ENCODE data around the gene PAQR5. TPM values are rescaled to one million over a fixed set of nuclear protein-coding genes. Genes with fewer than 3 reads are reported as not detected.

Gene PAQR5
- total and polyA plus RNA-seq, 10 donors: 0.03 to 0.58 (median 0.27) TPM; not detected in 5

DNA sequence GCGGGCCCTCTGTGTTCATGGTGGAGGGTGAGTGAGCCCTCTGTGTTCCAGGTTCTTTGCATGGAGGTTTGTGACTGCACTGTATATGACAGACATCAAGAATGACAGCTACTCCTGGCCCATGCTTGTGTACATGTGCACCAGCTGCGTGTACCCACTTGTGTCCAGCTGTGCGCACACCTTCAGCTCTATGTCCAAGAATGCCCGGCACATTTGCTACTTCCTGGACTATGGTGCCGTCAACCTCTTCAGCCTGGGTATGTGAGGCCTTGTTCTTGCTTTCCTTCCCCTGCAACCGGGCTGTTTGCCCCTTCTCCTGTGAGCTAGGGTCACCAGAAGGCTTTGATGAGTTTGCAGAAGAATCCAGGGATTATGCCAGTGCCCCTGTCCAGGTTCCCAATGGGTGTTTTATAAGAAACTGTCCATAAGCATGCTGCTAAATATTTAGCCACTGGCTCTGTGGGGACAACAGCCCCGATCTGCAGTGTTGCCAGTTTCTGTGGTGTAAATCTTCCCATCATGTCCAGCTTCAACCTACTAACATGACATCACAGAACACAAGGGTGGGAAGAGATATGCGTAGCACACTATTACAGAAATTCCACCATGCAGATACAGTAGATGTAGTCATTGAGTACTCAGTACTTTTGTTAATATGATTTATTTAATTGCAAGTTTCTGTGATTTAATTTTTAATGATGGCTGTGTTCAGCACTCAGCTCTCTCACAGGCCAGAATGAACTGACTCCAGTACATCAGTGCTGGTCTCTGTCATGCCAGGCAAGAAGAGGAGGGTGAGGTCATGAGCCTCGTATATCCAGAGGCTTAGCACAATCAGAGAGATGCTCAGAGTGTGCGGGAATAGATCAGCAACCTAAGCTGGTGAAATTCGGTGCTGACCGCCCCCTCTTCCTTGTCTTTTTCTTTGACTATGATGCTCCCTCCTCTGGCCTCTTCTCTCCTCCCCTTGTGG, 86.2 kb downstream of the PAQR5 start:
- Histone ChIP-seq H3K27ac (no peak overlapping the region), H3K4me1 (no peaks in the 10 kb centered on the region), H3K27me3 (replicated peaks in 1 of 7) (peaks cover 0 to 12% (median 0%) of the 10 kb centered on the region in 7 donors), H3K4me3 (no peak overlapping the region), H3K36me3 (no peaks in the 10 kb centered on the region), H3K9me3 (no peaks in the 10 kb centered on the region)
- TF ChIP-seq CTCF (IDR thresholded peaks at IDR 0.05 in 8 of 11, conservative IDR thresholded peaks at IDR 0.05 in 3 of 11): no peak
- TF ChIP-seq POLR2AphosphoS5 (IDR thresholded peaks at IDR 0.05): no peak
- no peak for TF ChIP-seq POLR2A (IDR thresholded peaks at IDR 0.05)
- WGBS, 5 donors: 88 to 95% (median 93%) methylated on average over 11 to 12 of the region's 12 CpGs
- intact Hi-C loops (cut with DNase I; ENCODE audit: low total_unique reads): no loop called here
- no peak for DNase-seq

DNA sequence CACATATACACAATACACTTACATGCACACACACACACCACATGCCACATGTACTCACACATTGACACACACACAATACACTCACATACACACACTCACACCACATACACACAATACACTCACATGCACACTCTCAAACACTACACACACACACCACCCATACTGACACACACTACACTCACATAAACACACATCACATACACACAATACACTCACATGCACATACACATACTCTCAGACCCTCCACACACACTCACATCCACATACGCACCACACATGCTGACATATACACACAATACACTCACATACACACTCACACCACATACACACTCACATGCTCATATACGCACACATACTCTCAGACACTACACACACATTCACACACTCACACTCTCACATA, 87.1 kb downstream of the PAQR5 start:
- Histone ChIP-seq H3K4me1 (no peaks in the 10 kb centered on the region), H3K27me3 (replicated peaks in 1 of 7) (peaks cover 0 to 7% (median 0%) of the 10 kb centered on the region in 7 donors), H3K9me3 (no peaks in the 10 kb centered on the region), H3K36me3 (no peaks in the 10 kb centered on the region), H3K4me3 (no peak overlapping the region), H3K27ac (no peak overlapping the region)
- TF ChIP-seq POLR2A (IDR thresholded peaks at IDR 0.05) (no peak), POLR2AphosphoS5 (IDR thresholded peaks at IDR 0.05) (no peak), CTCF (IDR thresholded peaks at IDR 0.05 in 8 of 11, conservative IDR thresholded peaks at IDR 0.05 in 3 of 11) (no peak)
- no peak for DNase-seq
- 90 to 100% (median 95%) methylated on average over 2 of the region's 2 CpGs for WGBS, 5 donors
- intact Hi-C loops (cut with DNase I; ENCODE audit: low total_unique reads): no loop called here

DNA sequence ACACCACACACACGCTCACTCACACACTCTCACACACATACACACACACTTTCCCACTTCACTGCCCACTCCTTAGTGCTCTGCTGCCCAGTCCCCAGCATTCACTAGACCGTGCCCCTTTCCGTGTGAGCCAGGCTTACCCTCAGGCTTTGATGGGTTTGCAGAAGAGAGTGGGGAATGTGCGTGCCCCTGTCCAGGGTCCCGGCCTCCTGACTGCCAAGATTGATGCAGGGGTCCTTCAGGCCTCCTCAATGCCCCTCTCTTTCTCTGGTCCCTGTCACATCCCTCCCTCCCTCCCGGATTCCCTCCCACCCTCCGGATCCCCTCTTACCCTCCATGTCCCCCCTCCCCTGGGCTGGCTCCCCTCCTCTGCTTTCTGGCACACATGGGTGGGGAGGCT, 87.6 kb downstream of the PAQR5 start:
- Histone ChIP-seq H3K27ac (no peak overlapping the region), H3K9me3 (no peaks in the 10 kb centered on the region), H3K4me3 (no peak overlapping the region), H3K4me1 (no peaks in the 10 kb centered on the region), H3K36me3 (no peaks in the 10 kb centered on the region), H3K27me3 (replicated peaks in 1 of 7) (peaks cover 0 to 2% (median 0%) of the 10 kb centered on the region in 7 donors)
- WGBS, 5 donors: 83 to 90% (median 84%) methylated on average over 7 of the region's 7 CpGs
- TF ChIP-seq POLR2A (IDR thresholded peaks at IDR 0.05) (no peak), POLR2AphosphoS5 (IDR thresholded peaks at IDR 0.05) (no peak), CTCF (IDR thresholded peaks at IDR 0.05 in 8 of 11, conservative IDR thresholded peaks at IDR 0.05 in 3 of 11) (no peak)
- intact Hi-C loops (cut with DNase I; ENCODE audit: low total_unique reads): no loop called here
- no peak for DNase-seq

DNA sequence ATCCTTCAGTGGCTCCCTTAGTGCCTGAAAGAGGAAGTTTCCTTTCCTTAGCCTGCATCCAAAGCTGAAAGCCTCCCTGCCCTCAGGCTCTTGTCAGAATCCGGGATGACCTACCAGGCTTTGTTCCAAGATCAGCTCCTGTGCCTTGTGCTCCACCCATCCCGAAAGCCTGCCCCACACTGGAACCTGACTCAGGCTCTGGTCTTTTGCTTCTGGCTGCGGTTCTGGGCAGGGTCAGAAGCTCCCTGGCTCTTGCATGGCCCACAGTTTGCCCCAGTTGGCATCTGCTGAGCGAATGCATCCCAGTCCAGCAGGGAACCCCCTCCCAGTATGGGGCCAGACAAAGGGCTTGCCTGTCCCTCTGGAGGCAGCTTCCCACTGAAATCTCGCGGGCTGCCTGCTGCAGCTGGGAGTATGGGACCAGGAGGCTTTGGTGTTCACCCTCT, 89.6 kb downstream of the PAQR5 start:
- TF ChIP-seq POLR2AphosphoS5 (IDR thresholded peaks at IDR 0.05) (no peak), POLR2A (IDR thresholded peaks at IDR 0.05) (no peak), CTCF (IDR thresholded peaks at IDR 0.05 in 8 of 11, conservative IDR thresholded peaks at IDR 0.05 in 3 of 11) (no peak)
- Histone ChIP-seq H3K36me3 (no peaks in the 10 kb centered on the region), H3K9me3 (no peaks in the 10 kb centered on the region), H3K27me3 (replicated peaks in 1 of 7) (no peaks in the 10 kb centered on the region), H3K4me1 (no peaks in the 10 kb centered on the region), H3K4me3 (no peak overlapping the region), H3K27ac (no peak overlapping the region)
- DNase-seq: no peak
- WGBS, 5 donors: 74 to 87% (median 76%) methylated on average over 4 to 6 of the region's 6 CpGs
- intact Hi-C loops (cut with DNase I; ENCODE audit: low total_unique reads): no loop called here
